Endothelial cell of umbilical vein (primary cell): Measurements from ENCODE around the gene ZNF143. TPM values are rescaled to one million over a fixed set of nuclear protein-coding genes. Genes with fewer than 3 reads are reported as not detected.

Source experiments
- BruUV-seq: library from RNA; stranded (reverse); fragments of 400-500 nt; replicated peaks from 2 replicates; lab custom pipeline; 2021; lab: Mats Ljungman, UMichigan
- CTCF ChIA-PET: fragments of 300-600, 350-600 bp; sonication (Branson Sonifier 250); formaldehyde crosslinking; loops from one replicate; lab custom pipeline; 2021; ENCODE audit warnings: antibody characterized with exemption, inconsistent platforms; lab: Charles Lee
- POLR2A ChIA-PET: fragments of 300-600, 350-600 bp; sonication (Branson Sonifier 250); formaldehyde crosslinking; loops from one replicate; lab custom pipeline; 2021; ENCODE audit warnings: antibody characterized with exemption, inconsistent platforms; lab: Charles Lee
- DNase-seq: peaks from one replicate; pipeline ENCODE4 v3.0.0-alpha.2; 2011; ENCODE audit warnings: low read depth, low spot score
- FAIRE-seq: peaks from 2 replicates; lab custom pipeline; 2011; peaks lifted over from hg19 to GRCh38; lab: Jason Lieb, UNC
- H2AFZ ChIP-seq: 2 replicates; pipeline ENCODE4 v1.6.0; 2012; ENCODE audit warnings: low read depth, low read length, control low read depth, inconsistent platforms
- H3K27ac ChIP-seq: 2 replicates; pipeline ENCODE4 v1.5.1; 2011; ENCODE audit warnings: low read depth, mild to moderate bottlenecking, control low read depth, low read length, moderate library complexity; ENCODE audit not compliant: insufficient read depth
- H3K27me3 ChIP-seq, 2 experiments: 2 replicates each; pipeline versions ENCODE4 v1.6.0 to v1.6.1; 2011; ENCODE audit warnings: low read length in 2 of 2, mixed read lengths in 1 of 2; ENCODE audit not compliant: control insufficient read depth in 2 of 2, insufficient read depth in 2 of 2
- H3K36me3 ChIP-seq, 2 experiments: 2 replicates in 1 of 2; 3 replicates in 1 of 2; pipeline ENCODE4 v1.5.1; 2011; ENCODE audit warnings: low read length in 2 of 2, mild to moderate bottlenecking in 1 of 2, moderate library complexity in 1 of 2; ENCODE audit not compliant: control insufficient read depth in 2 of 2, insufficient read depth in 2 of 2; ENCODE audit errors: extremely low read depth in 1 of 2
- H3K4me1 ChIP-seq: 3 replicates; pipeline ENCODE4 v1.5.1; 2011; ENCODE audit warnings: mild to moderate bottlenecking, low read length; ENCODE audit not compliant: control insufficient read depth, insufficient read depth; ENCODE audit errors: extremely low read depth
- H3K4me2 ChIP-seq: 2 replicates; pipeline ENCODE4 v1.6.1; 2011; ENCODE audit warnings: low read length, control low read depth, mixed read lengths; ENCODE audit not compliant: insufficient read depth
- H3K4me3 ChIP-seq, 3 experiments: fragments of 200-600 bp in 1 of 3; sonication (generic), shearing (Covaris generic) in 1 of 3; replicated peaks in 1 of 3; 2 replicates each; pipeline ENCODE4 v1.5.1; 2011 to 2016; ENCODE audit warnings: control low read depth in 3 of 3, low read length in 3 of 3, mild to moderate bottlenecking in 2 of 3, inconsistent platforms in 1 of 3, low read depth in 1 of 3, moderate library complexity in 1 of 3; ENCODE audit not compliant: insufficient read depth in 1 of 3
- H3K79me2 ChIP-seq: 2 replicates; pipeline ENCODE4 v1.6.0; 2012; ENCODE audit warnings: low read length, inconsistent platforms; ENCODE audit not compliant: control insufficient read depth, insufficient read depth
- H3K9ac ChIP-seq: replicated peaks from 2 replicates; pipeline ENCODE3; 2011; ENCODE audit warnings: low read length, control low read depth; ENCODE audit not compliant: insufficient read depth; ENCODE audit errors: extremely low read depth
- H3K9me1 ChIP-seq: replicated peaks from 3 replicates; pipeline ENCODE4 v1.6.0; 2011; ENCODE audit warnings: mild to moderate bottlenecking, low read length; ENCODE audit not compliant: control insufficient read depth, insufficient read depth; ENCODE audit errors: extremely low read depth
- H3K9me3 ChIP-seq: replicated peaks from 2 replicates; pipeline ENCODE4 v1.5.1; 2012; ENCODE audit warnings: low read length, inconsistent platforms; ENCODE audit not compliant: control insufficient read depth, insufficient read depth
- H4K20me1 ChIP-seq: replicated peaks from 2 replicates; pipeline ENCODE3; 2011; ENCODE audit warnings: mild to moderate bottlenecking, low read length; ENCODE audit not compliant: control insufficient read depth, insufficient read depth; ENCODE audit errors: extremely low read depth
- EZH2 ChIP-seq: IDR thresholded peaks from 2 replicates; pipeline ENCODE4 v1.6.1; 2012; ENCODE audit warnings: borderline replicate concordance, low read depth, mild to moderate bottlenecking, moderate library complexity, low read length, inconsistent platforms; ENCODE audit not compliant: severe bottlenecking
- FOS ChIP-seq: IDR thresholded peaks from 2 replicates; pipeline ENCODE4 v1.6.1; 2011; ENCODE audit warnings: mild to moderate bottlenecking, low read length, moderate library complexity, borderline replicate concordance; ENCODE audit not compliant: insufficient read depth
- GATA2 ChIP-seq: IDR thresholded peaks from 2 replicates; pipeline ENCODE4 v1.7.0; 2011; ENCODE audit warnings: low read depth, mild to moderate bottlenecking, moderate library complexity, mixed read lengths, low read length; ENCODE audit not compliant: insufficient read length, insufficient read depth
- JUN ChIP-seq: IDR thresholded peaks from 2 replicates; pipeline ENCODE4 v1.6.1; 2011; ENCODE audit warnings: borderline replicate concordance, low read depth; ENCODE audit not compliant: insufficient read length, insufficient read depth
- MYC ChIP-seq: IDR thresholded peaks from one replicate; pipeline ENCODE4 v1.6.1; 2011; ENCODE audit warnings: mild to moderate bottlenecking, low read depth, low read length
- POLR2A ChIP-seq: IDR thresholded peaks from 2 replicates; pipeline ENCODE4 v1.6.1; 2012; ENCODE audit warnings: low read depth, mild to moderate bottlenecking, control low read depth, low read length
- POLR2AphosphoS5 ChIP-seq: IDR thresholded peaks from 2 replicates; pipeline ENCODE4 v1.6.1; 2012; ENCODE audit warnings: low read depth, mild to moderate bottlenecking, control low read depth, low read length, moderate library complexity; ENCODE audit not compliant: insufficient read depth
- dilution Hi-C: fragments of 300-500 bp; cut with MboI; formaldehyde crosslinking; loops from one replicate; pipeline ENCODE4 v1.15.0; 2019; ENCODE audit warnings: low sequenced_read_pairs; ENCODE audit not compliant: extremely low pct_ligation_motif_present
- intact Hi-C: fragments of 100-400 bp; cut with micrococcal nuclease; formaldehyde crosslinking; loops from one replicate; pipeline ENCODE4 v1.10.0; 2022
- polyA plus RNA-seq, 4 experiments: library from polyadenylated mRNA; depleted of rRNA in 3 of 4; stranded (reverse) in 3 of 4; unstranded in 1 of 4; fragments of >200 nt; gene quantifications; 2 replicates each; pipeline versions ENCODE4 v1.2.1 to v1.2.3, GENCODE V29; 2011 to 2012; ENCODE audit warnings: missing spikeins in 1 of 4
- total RNA-seq: library from RNA; stranded (reverse); gene quantifications from 2 replicates; pipeline ENCODE4 v1.2.3, GENCODE V29; 2021
- TF ChIP-seq, protein P1 (sequence below): IDR thresholded peaks from 2 replicates; pipeline ENCODE4 v1.6.1; 2011; ENCODE audit not compliant: insufficient read depth, insufficient read length
- TF ChIP-seq, protein P2 (sequence below), 2 donors: IDR thresholded peaks; 1 replicate in 1 of 2; 2 replicates in 1 of 2; pipeline ENCODE4 v1.5.1; 2011; ENCODE audit warnings: low read length in 2 of 2, mild to moderate bottlenecking in 2 of 2, moderate library complexity in 2 of 2, control low read depth in 1 of 2, inconsistent platforms in 1 of 2, low read depth in 1 of 2; ENCODE audit not compliant: insufficient read depth in 1 of 2; ENCODE audit errors: extremely low read depth in 1 of 2

Gene ZNF143
- total and polyA plus RNA-seq, 2 donors (not counting 3 experiments of a cell fraction or from before 2014, with no cell fraction given), result 19.0 to 29.8 TPM

DNA sequence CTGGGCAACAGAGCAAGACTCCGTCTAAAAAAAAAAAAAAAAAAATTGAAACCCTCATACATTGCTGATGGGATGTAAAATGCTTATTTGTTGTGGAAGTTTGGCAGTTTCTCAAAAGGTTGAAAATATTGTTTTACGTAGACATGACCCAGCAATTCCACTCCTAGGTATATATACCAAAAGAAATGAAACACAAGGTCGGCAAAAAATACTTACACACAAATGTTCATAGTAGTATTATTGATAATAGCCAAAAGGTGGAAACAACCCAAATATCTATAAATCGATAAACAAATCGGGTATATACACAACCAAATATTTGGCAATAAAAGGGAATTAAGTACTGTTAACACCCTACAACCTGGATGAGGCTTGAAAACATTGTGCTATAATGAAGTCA lies 5.1 kb upstream of the ZNF143 start:
- Histone ChIP-seq H2AFZ (no peak overlapping the region), H4K20me1 (no peaks in the 10 kb centered on the region), H3K9ac (no peak overlapping the region), H3K4me2 (no peak overlapping the region), H3K4me3 (no peak overlapping the region), H3K79me2 (peaks cover 11% of the 10 kb centered on the region), H3K9me3 (no peaks in the 10 kb centered on the region), H3K36me3 (no peaks in the 10 kb centered on the region), H3K27me3 (no peaks in the 10 kb centered on the region), H3K4me1 (peaks cover 4% of the 10 kb centered on the region), H3K9me1 (no peaks in the 10 kb centered on the region), H3K27ac (no peak overlapping the region)
- ChIA-PET POLR2A (no interaction called here), CTCF (no interaction called here)
- FAIRE-seq (no peak), DNase-seq (no peak)
- intact Hi-C loops, result no loop called here
- no peak for TF ChIP-seq FOS
- no peak for TF ChIP-seq POLR2A
- no peak for TF ChIP-seq EZH2
- no peak for TF ChIP-seq GATA2
- TF ChIP-seq JUN, result no peak
- TF ChIP-seq, protein P1, sequence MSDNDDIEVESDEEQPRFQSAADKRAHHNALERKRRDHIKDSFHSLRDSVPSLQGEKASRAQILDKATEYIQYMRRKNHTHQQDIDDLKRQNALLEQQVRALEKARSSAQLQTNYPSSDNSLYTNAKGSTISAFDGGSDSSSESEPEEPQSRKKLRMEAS, result no peak
- no peak for TF ChIP-seq POLR2AphosphoS5
- no peak for TF ChIP-seq MYC
- TF ChIP-seq, protein P2, sequence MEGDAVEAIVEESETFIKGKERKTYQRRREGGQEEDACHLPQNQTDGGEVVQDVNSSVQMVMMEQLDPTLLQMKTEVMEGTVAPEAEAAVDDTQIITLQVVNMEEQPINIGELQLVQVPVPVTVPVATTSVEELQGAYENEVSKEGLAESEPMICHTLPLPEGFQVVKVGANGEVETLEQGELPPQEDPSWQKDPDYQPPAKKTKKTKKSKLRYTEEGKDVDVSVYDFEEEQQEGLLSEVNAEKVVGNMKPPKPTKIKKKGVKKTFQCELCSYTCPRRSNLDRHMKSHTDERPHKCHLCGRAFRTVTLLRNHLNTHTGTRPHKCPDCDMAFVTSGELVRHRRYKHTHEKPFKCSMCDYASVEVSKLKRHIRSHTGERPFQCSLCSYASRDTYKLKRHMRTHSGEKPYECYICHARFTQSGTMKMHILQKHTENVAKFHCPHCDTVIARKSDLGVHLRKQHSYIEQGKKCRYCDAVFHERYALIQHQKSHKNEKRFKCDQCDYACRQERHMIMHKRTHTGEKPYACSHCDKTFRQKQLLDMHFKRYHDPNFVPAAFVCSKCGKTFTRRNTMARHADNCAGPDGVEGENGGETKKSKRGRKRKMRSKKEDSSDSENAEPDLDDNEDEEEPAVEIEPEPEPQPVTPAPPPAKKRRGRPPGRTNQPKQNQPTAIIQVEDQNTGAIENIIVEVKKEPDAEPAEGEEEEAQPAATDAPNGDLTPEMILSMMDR (IDR thresholded peaks at IDR 0.05; ENCODE audit: extremely low read depth in 1 of 2, insufficient read depth in 1 of 2, low read depth in 1 of 2, low read length in 2 of 2), result no peak
- no TSS peak for BruUV-seq
- dilution Hi-C loops, result no loop called here
